Naive thymus-derived CD4-positive, alpha-beta T cell (primary cell): ENCODE measurements around the gene TPP2. TPM values are rescaled to one million over a fixed set of nuclear protein-coding genes. Genes with fewer than 3 reads are reported as not detected.

Experiments used
- ATAC-seq: fragments of 150-1000 bp; cut with Tn5 transposase; 2 replicates; pipeline ENCODE4 v1.10.0; 2021; ENCODE audit warnings: mild to moderate bottlenecking, moderate library complexity
- CTCF ChIA-PET: fragments of 350-600 bp; sonication (Branson Sonifier 250); formaldehyde crosslinking; loops from one replicate; lab custom pipeline; 2021; ENCODE audit warnings: antibody characterized with exemption; lab: Charles Lee
- POLR2A ChIA-PET: fragments of 350-600 bp; sonication (Branson Sonifier 250); formaldehyde crosslinking; loops from one replicate; lab custom pipeline; 2021; ENCODE audit warnings: antibody characterized with exemption, inconsistent platforms; lab: Charles Lee
- DNase-seq, 9 donors: peaks; one replicate each; pipeline versions ENCODE4 v3.0.0 to v3.0.0-alpha.2; 2020 to 2022; ENCODE audit warnings: mixed read lengths in 1 of 9
- H3K27ac ChIP-seq: one replicate; pipeline ENCODE4 v1.7.0; 2013; ENCODE audit warnings: mild to moderate bottlenecking, low read depth, low read length, moderate library complexity
- H3K27me3 ChIP-seq, 2 donors: one replicate each; pipeline ENCODE4 v1.7.0; 2013; ENCODE audit warnings: low read length in 2 of 2, mild to moderate bottlenecking in 2 of 2, moderate library complexity in 2 of 2; ENCODE audit not compliant: control insufficient read depth in 2 of 2, insufficient read depth in 2 of 2
- H3K36me3 ChIP-seq, 3 experiments: 1 replicate in 2 of 3; 2 replicates in 1 of 3; pipeline ENCODE4 v1.7.0; 2013; ENCODE audit warnings: low read length in 3 of 3, mild to moderate bottlenecking in 3 of 3, moderate library complexity in 1 of 3; ENCODE audit not compliant: insufficient read depth in 3 of 3, control insufficient read depth in 2 of 3
- H3K4me1 ChIP-seq, 2 donors: one replicate each; pipeline ENCODE4 v1.7.0; 2013; ENCODE audit warnings: low read length in 2 of 2, mild to moderate bottlenecking in 2 of 2, moderate library complexity in 1 of 2; ENCODE audit not compliant: control insufficient read depth in 2 of 2, insufficient read depth in 2 of 2
- H3K4me3 ChIP-seq: 2 replicates; pipeline ENCODE4 v1.7.0; 2013; ENCODE audit warnings: mild to moderate bottlenecking, low read length
- H3K9me3 ChIP-seq, 3 experiments: 1 replicate in 2 of 3; 2 replicates in 1 of 3; pipeline ENCODE4 v1.7.0; 2013; ENCODE audit warnings: low read length in 3 of 3; ENCODE audit not compliant: control insufficient read depth in 2 of 3
- H3K27ac Mint-ChIP-seq, 9 donors: one replicate each; pipeline ENCODE4 v1.8.0; 2020 to 2022; ENCODE audit warnings: mixed read lengths in 9 of 9, mild to moderate bottlenecking in 8 of 9, moderate library complexity in 5 of 9, inconsistent platforms in 2 of 9
- H3K27me3 Mint-ChIP-seq, 5 donors: one replicate each; pipeline ENCODE4 v1.8.0; 2021 to 2022; ENCODE audit warnings: mixed read lengths in 5 of 5, mild to moderate bottlenecking in 1 of 5
- H3K36me3 Mint-ChIP-seq, 5 donors: one replicate each; pipeline ENCODE4 v1.8.0; 2020 to 2022; ENCODE audit warnings: mixed read lengths in 5 of 5, mild to moderate bottlenecking in 3 of 5, inconsistent platforms in 1 of 5
- H3K4me1 Mint-ChIP-seq, 7 donors: one replicate each; pipeline ENCODE4 v1.8.0; 2020 to 2022; ENCODE audit warnings: mixed read lengths in 7 of 7, mild to moderate bottlenecking in 3 of 7, inconsistent platforms in 1 of 7
- H3K4me3 Mint-ChIP-seq, 10 donors: one replicate each; pipeline ENCODE4 v1.8.0; 2020 to 2022; ENCODE audit warnings: mild to moderate bottlenecking in 10 of 10, mixed read lengths in 10 of 10, moderate library complexity in 6 of 10, inconsistent platforms in 2 of 10
- H3K9me3 Mint-ChIP-seq, 11 donors: one replicate each; pipeline ENCODE4 v1.8.0; 2020 to 2022; ENCODE audit warnings: mixed read lengths in 11 of 11, mild to moderate bottlenecking in 4 of 11, inconsistent platforms in 1 of 11, moderate library complexity in 1 of 11
- intact Hi-C, 2 donors: fragments of 100-400 bp; cut with micrococcal nuclease; formaldehyde crosslinking; loops; one replicate each; pipeline ENCODE4 v1.15.1; 2023
- polyA plus RNA-seq, 2 donors: library from polyadenylated mRNA; unstranded; fragments of 300-500 nt; fragmentation: Illumina TruSeq; gene quantifications; one replicate each; pipeline ENCODE4 v1.2.3, GENCODE V29; 2021
- total RNA-seq, 6 experiments: library from RNA in 5 of 6; stranded (reverse) in 5 of 6; gene quantifications; 1 replicate in 5 of 6; 2 replicates in 1 of 6; pipeline ENCODE4 v1.2.3 and lab custom pipeline; 2021 to 2026

TPP2 gene
- total and polyA plus RNA-seq, 7 experiments from 2014 or later, result 49.4 to 158 (median 112) TPM

DNA sequence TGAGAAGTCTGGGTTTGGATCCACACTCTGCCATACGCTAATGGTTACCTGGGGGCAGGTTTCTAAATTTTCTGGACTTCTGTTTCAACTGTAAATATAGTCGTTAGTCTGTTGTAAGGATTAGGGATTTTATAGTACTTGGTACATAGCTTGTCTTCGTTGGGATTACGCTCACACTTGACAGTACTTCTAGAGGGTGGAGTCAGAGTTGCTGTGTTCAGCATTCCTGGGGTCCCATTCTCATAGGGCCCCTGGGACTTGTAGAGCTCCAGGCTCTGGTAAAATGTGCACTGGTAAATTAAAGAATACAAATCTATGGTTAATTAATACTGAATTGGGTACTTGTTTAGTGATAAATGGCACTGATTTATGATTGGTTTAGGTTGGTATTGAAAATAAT is 45.2 kb downstream of the TPP2 start:
- ATAC-seq (no peak), DNase-seq (no peak)
- Histone ChIP-seq H3K27me3 (no peaks in the 10 kb centered on the region), H3K9me3 (no peaks in the 10 kb centered on the region), H3K4me3 (no peak overlapping the region), H3K4me1 (no peaks in the 10 kb centered on the region), H3K36me3 (peaks cover 19 to 66% (median 34%) of the 10 kb centered on the region in 3 experiments), H3K27ac (no peak overlapping the region)
- Mint-ChIP-seq H3K4me1 (peaks cover 0 to 6% (median 0%) of the 10 kb centered on the region in 7 donors), H3K27me3 (no peaks in the 10 kb centered on the region), H3K9me3 (no peaks in the 10 kb centered on the region), H3K27ac (peak overlapping the region in 3 of 9 donors; percentile 8 to 33 (median 29)), H3K4me3 (no peak overlapping the region), H3K36me3 (peaks cover 22 to 57% (median 27%) of the 10 kb centered on the region in 5 donors)
- POLR2A ChIA-PET, result interaction anchor here (0.6 to 5.3 kb wide), 3 partner anchors 46 to 132 kb away, joined by 3 to 25 read pairs (median 3); partner anchors contain the start of genes TEX30 and TPP2
- CTCF ChIA-PET, result no interaction called here
- intact Hi-C loops, result no loop called here

DNA sequence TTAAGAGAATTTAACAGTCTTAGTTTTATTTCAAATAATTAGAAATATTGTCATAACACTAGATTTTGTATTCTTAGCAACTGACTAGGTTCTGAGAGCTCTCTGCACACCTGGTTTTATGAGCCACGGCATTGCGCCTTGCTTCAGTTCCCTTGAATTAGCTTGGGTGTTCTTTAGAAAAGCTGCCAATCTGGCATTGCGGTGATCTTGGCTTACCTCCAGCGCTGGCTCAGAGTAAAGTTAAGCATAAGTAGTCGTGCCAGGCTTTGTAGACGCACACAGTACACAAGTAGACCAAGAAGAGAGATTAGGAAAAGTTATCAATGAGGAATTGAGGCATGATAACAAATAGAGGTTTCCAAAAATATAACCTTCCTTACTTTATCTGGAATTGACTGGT is 45.7 kb downstream of the TPP2 start:
- H3K36me3 ChIP-seq, result peaks cover 20 to 63% (median 39%) of the 10 kb centered on the region in 3 experiments
- no peak overlapping the region for H3K4me3 ChIP-seq
- Mint-ChIP-seq H3K9me3 (no peaks in the 10 kb centered on the region), H3K36me3 (peaks cover 18 to 53% (median 27%) of the 10 kb centered on the region in 5 donors), H3K27me3 (no peaks in the 10 kb centered on the region), H3K4me3 (no peak overlapping the region), H3K27ac (peak overlapping the region in 1 of 9 donors; percentile 3), H3K4me1 (peaks cover 0 to 6% (median 3%) of the 10 kb centered on the region in 7 donors)
- H3K27me3 ChIP-seq, result no peaks in the 10 kb centered on the region
- DNase-seq (no peak), ATAC-seq (no peak)
- no peaks in the 10 kb centered on the region for H3K9me3 ChIP-seq
- H3K4me1 ChIP-seq, result no peaks in the 10 kb centered on the region
- intact Hi-C loops, result no loop called here
- CTCF ChIA-PET, result interaction anchor here (1.4 kb wide), 1 partner anchor 51 kb away, joined by 4 read pairs; no protein-coding TSS in a partner anchor
- H3K27ac ChIP-seq, result no peak overlapping the region
- POLR2A ChIA-PET, result interaction anchor here (1.1 to 5.3 kb wide), 2 partner anchors 46 to 131 kb away, joined by 3 to 25 read pairs; partner anchors contain the start of genes TEX30 and TPP2

DNA sequence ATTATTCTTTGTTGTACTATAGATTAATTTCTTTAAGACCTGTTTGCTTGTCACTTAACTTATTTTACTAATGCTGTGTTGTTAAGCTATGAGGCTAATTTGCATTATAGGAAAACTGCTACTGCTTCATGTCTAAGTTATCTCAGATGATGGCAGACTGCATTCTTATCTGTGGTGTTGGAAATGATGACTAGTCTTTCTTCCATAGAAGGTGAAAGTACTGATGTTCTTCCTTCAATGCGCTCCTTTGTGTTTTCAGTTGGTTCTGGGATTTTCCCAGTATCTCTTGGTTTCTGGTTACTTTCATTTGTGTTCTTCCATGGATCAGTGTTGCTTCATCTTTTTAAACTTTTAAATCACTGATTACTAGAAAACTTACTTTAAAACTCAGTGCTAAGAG is 46.9 kb downstream of the TPP2 start:
- H3K27ac ChIP-seq, result no peak overlapping the region
- no peaks in the 10 kb centered on the region for H3K9me3 ChIP-seq
- intact Hi-C loops, result loop anchor here in 1 of 2 donors (2.0 kb wide), 1 partner anchor 51 kb away; no protein-coding TSS in a partner anchor
- CTCF ChIA-PET, result interaction anchor here (1.4 kb wide), 1 partner anchor 52 kb away, joined by 4 read pairs; no protein-coding TSS in a partner anchor
- Mint-ChIP-seq H3K9me3 (no peaks in the 10 kb centered on the region), H3K27ac (peak overlapping the region in 2 of 9 donors; percentile 54 to 84), H3K4me3 (no peak overlapping the region), H3K36me3 (peaks cover 7 to 47% (median 28%) of the 10 kb centered on the region in 5 donors), H3K4me1 (peaks cover 2 to 10% (median 6%) of the 10 kb centered on the region in 7 donors), H3K27me3 (no peaks in the 10 kb centered on the region)
- H3K36me3 ChIP-seq, result peaks cover 11 to 64% (median 29%) of the 10 kb centered on the region in 3 experiments
- no peaks in the 10 kb centered on the region for H3K4me1 ChIP-seq
- ATAC-seq, result no peak
- no peaks in the 10 kb centered on the region for H3K27me3 ChIP-seq
- POLR2A ChIA-PET, result no interaction called here
- H3K4me3 ChIP-seq, result no peak overlapping the region
- DNase-seq, result no peak

DNA sequence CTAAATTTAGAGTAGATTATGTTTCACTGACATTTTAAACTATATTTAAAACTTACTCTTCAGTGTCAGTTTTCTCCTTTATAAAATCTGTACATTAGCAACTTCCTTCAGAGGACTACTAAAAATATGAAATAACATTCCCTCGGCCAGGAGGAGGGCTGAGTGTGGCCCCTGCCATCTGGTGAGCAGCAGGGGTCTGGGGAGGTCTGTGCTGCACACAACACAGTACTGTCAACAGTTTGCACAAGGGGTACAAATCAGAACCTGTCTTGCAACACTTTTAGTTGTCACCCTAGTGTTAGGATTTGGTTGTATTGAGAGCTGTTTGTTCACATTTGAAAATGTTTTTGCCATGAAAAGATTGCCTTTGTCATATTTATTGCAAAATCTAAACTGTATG is 48.9 kb downstream of the TPP2 start:
- Mint-ChIP-seq H3K4me3 (no peak overlapping the region), H3K27ac (peak overlapping the region in 1 of 9 donors; percentile 14), H3K9me3 (no peaks in the 10 kb centered on the region), H3K4me1 (peaks cover 0 to 10% (median 6%) of the 10 kb centered on the region in 7 donors), H3K36me3 (peaks cover 4 to 41% (median 26%) of the 10 kb centered on the region in 5 donors), H3K27me3 (no peaks in the 10 kb centered on the region)
- Histone ChIP-seq H3K4me1 (no peaks in the 10 kb centered on the region), H3K27me3 (no peaks in the 10 kb centered on the region), H3K9me3 (no peaks in the 10 kb centered on the region), H3K36me3 (peaks cover 12 to 75% (median 26%) of the 10 kb centered on the region in 3 experiments), H3K4me3 (no peak overlapping the region), H3K27ac (no peak overlapping the region)
- DNase-seq (no peak), ATAC-seq (no peak)
- CTCF ChIA-PET, result interaction anchor here (0.5 to 0.6 kb wide), 2 partner anchors 29 to 48 kb away, joined by 3 to 8 read pairs; no protein-coding TSS in a partner anchor
- POLR2A ChIA-PET, result no interaction called here
- intact Hi-C loops, result loop anchor here in 1 of 2 donors (2.0 kb wide), 2 partner anchors 17 to 53 kb away; no protein-coding TSS in a partner anchor

DNA sequence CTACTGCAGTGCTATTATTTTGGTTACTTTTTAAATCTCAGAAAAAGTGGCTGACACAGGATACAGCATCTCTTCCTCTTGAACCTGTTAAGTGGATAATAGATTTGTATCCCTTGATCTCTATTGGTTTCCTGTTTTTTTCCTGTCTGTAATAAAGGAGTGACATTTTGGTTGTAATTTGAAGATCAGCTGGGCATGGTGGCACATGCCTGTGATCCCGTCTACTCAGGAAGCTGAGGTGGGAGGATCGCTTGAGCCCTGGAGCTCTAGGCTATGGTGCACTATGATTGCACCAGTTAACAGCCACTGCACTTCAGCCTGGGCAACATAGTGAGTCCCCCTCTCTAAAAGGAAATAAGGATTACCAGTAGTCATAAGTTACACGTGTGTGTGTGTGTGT is 51.3 kb downstream of the TPP2 start:
- Histone ChIP-seq H3K36me3 (peaks cover 12 to 61% (median 26%) of the 10 kb centered on the region in 3 experiments), H3K4me1 (no peaks in the 10 kb centered on the region), H3K27ac (no peak overlapping the region), H3K4me3 (no peak overlapping the region), H3K9me3 (no peaks in the 10 kb centered on the region), H3K27me3 (no peaks in the 10 kb centered on the region)
- H3K9me3 Mint-ChIP-seq, result no peaks in the 10 kb centered on the region
- H3K36me3 Mint-ChIP-seq, result peaks cover 0 to 45% (median 24%) of the 10 kb centered on the region in 5 donors
- peaks cover 0 to 10% (median 7%) of the 10 kb centered on the region in 7 donors for H3K4me1 Mint-ChIP-seq
- no peak for ATAC-seq
- peak overlapping the region in 7 of 9 donors; percentile 1 to 38 (median 32) for H3K27ac Mint-ChIP-seq
- CTCF ChIA-PET, result no interaction called here
- H3K27me3 Mint-ChIP-seq, result no peaks in the 10 kb centered on the region
- peak overlapping the region in 1 of 10 donors; percentile 29 for H3K4me3 Mint-ChIP-seq
- intact Hi-C loops, result loop anchor here in 1 of 2 donors (2.0 kb wide), 1 partner anchor 15 kb away; no protein-coding TSS in a partner anchor
- POLR2A ChIA-PET, result interaction anchor here (0.6 kb wide), 1 partner anchor 36 kb away, joined by 4 read pairs; no protein-coding TSS in a partner anchor
- DNase-seq, result no peak

DNA sequence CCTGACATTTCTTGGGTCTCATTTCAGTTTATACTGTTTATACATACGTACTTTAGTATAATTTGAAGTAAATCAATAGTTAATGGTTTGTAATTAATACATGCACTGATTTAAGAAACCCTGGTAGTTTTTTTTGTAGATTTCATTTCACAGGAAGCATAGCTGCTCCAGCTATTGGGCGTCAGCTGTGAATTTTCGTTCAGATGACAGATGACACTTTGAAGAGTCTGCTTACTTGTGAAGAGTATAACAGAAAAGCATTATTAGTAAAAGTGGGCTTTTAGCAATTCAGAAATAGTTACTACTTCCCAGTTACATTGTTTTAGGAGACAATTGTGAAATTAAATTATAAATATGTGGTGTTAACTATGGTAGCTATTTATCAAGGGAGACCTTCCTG is 53.7 kb downstream of the TPP2 start:
- intact Hi-C loops, result loop anchor here (2.0 to 5.0 kb wide), 2 partner anchors 14 to 197 kb away; partner anchors contain the start of gene ERCC5 (in 1 of the 2)
- Histone ChIP-seq H3K27me3 (no peaks in the 10 kb centered on the region), H3K4me1 (no peaks in the 10 kb centered on the region), H3K27ac (no peak overlapping the region), H3K4me3 (no peak overlapping the region), H3K9me3 (no peaks in the 10 kb centered on the region), H3K36me3 (peaks cover 12 to 51% (median 15%) of the 10 kb centered on the region in 3 experiments)
- Mint-ChIP-seq H3K4me1 (peaks cover 0 to 10% (median 7%) of the 10 kb centered on the region in 7 donors), H3K27ac (peak overlapping the region in 2 of 9 donors; percentile 35 to 40), H3K36me3 (peaks cover 0 to 34% (median 17%) of the 10 kb centered on the region in 5 donors), H3K4me3 (no peak overlapping the region), H3K27me3 (no peaks in the 10 kb centered on the region), H3K9me3 (no peaks in the 10 kb centered on the region)
- CTCF ChIA-PET, result no interaction called here
- ATAC-seq (no peak), DNase-seq (no peak)
- POLR2A ChIA-PET, result no interaction called here
